NCI-H1436 (cell line): ENCODE measurements around the gene MLLT10.
A peak's percentile ranks its signal among the peaks of the same experiment; 100 is the strongest.

Source experiments
- DNase-seq: peaks from one replicate; lab custom pipeline; 2025; lab: John Stamatoyannopoulos, UW

Gene MLLT10

GRCh38 chr10:21517134-21518031 is 16.6 kb upstream of the MLLT10 start:
- DNase-seq = no peak

GRCh38 chr10:21518149-21518640 is 15.8 kb upstream of the MLLT10 start:
- peak; percentile 80 for DNase-seq

GRCh38 chr10:21518641-21519396 is 15.2 kb upstream of the MLLT10 start:
- no peak for DNase-seq

- no peak for DNase-seq
Observed at GRCh38 chr10:21519397-21519933, 14.6 kb upstream of the MLLT10 start.

- DNase-seq = no peak
Observed at GRCh38 chr10:21519941-21520436, 14.0 kb upstream of the MLLT10 start.

- no peak for DNase-seq
Observed at GRCh38 chr10:21520509-21520908, 13.5 kb upstream of the MLLT10 start.

GRCh38 chr10:21520949-21521348 is 13.1 kb upstream of the MLLT10 start:
- no peak for DNase-seq

GRCh38 chr10:21521751-21522533 is 12.1 kb upstream of the MLLT10 start:
- DNase-seq = no peak

GRCh38 chr10:21522631-21523406 is 11.2 kb upstream of the MLLT10 start:
- DNase-seq = no peak

- DNase-seq = no peak
Observed at GRCh38 chr10:21523557-21524008, 10.4 kb upstream of the MLLT10 start.

- DNase-seq = no peak
Observed at GRCh38 chr10:21524131-21524525, 9.9 kb upstream of the MLLT10 start.

- DNase-seq = no peak
Observed at GRCh38 chr10:21524526-21525366, 9.3 kb upstream of the MLLT10 start.

GRCh38 chr10:21525367-21526187 is 8.5 kb upstream of the MLLT10 start, which contains the start of gene SKIDA1:
Gene SKIDA1, minus strand, starts transcription at chr10:21525682. Its CDS starts 7,860 bp downstream, at chr10:21517822.
- DNase-seq = peak; percentile 87

GRCh38 chr10:21526188-21526859 is 7.7 kb upstream of the MLLT10 start:
- peak; percentile 82 for DNase-seq

GRCh38 chr10:21526860-21527597 is 7.0 kb upstream of the MLLT10 start:
- DNase-seq = no peak

- DNase-seq = no peak
Observed at GRCh38 chr10:21527598-21528235, 6.3 kb upstream of the MLLT10 start.
